ENCODE results near the gene ADCY4.

ADCY4 gene

DNA sequence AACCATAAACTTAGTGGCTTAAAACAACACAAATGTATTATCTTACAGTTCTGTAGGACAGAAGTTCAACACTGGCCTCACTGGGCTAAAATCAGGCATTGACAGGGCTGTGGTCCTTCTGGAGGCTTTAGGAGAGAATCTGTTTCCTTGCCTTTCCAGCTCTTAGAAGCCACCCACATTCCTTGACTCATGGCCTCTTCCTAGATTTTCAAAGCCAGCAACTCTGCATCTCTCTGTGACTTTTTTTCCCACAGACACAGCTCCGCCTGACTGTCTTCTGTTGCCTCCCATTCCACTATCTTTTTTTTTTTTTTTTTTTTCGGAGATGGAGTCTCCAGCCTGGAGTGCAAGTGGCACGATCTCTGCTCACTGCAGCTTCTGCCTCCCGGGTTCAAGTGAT, 21.3 kb upstream of the ADCY4 start:
- TF ChIP-seq GATA2 (IDR thresholded peaks at IDR 0.05; ENCODE audit: low read depth, low read length) (no peak), GATA3 (IDR thresholded peaks at IDR 0.05; ENCODE audit: low read depth, low read length) (no peak)

DNA sequence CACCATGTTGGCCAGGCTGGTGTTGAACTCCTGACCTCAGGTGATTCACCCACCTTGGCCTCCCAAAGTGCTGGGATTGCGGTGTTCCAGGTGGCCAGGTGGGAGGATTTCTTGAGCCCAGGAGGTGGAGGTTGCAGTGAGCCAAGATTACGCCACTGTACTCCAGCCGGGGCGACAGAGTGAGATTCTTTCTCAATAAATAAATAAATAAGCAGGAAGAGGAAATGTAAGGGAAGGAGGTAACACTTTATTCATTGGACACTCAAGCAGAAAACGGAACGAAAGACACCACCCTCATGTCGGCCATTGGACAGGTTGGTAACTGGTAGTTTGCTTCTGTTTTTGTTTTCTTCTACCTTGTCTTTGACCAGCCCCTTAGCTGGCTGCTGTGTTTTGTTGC, 20.1 kb upstream of the ADCY4 start:
- TF ChIP-seq GATA2 (IDR thresholded peaks at IDR 0.05; ENCODE audit: low read depth, low read length) (no peak), GATA3 (IDR thresholded peaks at IDR 0.05; ENCODE audit: low read depth, low read length) (no peak)

DNA sequence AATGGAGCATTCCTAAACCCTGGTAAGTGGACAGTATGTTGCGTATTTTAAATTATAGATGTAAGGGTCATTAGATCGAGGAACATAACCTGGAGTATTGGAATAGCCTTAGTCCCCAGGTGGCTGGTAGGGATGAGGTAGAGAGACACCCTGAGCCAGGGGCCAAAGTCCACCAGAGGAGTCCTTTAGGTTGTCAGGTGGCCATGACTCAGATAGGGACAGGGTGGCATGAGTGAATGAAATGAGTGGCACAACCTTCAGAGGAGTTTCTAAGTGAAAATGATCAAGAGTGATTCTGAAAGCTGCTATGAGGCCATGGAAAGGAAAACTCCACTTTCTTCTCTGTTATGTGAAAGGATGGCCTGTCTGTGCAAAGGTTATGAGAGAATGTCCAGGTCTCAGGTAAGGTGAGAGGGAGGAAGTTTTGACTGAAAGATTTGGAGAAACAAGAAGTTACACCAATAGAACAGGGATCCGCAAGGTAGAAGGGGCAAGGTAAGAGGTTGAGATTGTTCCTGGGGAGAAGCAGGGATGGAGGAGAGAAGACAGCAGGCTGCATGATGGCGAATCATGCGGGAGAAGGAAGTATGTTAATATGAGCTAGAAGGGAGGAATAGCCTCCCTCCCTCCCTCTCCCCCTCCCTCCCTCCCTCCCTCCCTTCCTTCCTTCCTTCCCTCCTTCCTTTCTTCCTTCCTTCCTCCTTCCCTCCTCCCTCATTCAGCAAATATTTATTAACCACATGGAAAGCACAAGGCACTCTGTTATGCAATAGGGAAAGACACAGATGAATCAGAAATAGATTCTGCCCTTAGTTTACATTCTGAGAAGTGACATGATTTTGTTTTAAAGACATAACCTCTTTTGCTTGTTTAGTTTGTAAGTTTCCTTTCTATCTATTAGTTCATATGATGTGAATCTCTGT, 18.9 kb upstream of the ADCY4 start:
- TF ChIP-seq GATA3 (IDR thresholded peaks at IDR 0.05; ENCODE audit: low read depth, low read length) (no peak), GATA2 (IDR thresholded peaks at IDR 0.05; ENCODE audit: low read depth, low read length) (no peak)

DNA sequence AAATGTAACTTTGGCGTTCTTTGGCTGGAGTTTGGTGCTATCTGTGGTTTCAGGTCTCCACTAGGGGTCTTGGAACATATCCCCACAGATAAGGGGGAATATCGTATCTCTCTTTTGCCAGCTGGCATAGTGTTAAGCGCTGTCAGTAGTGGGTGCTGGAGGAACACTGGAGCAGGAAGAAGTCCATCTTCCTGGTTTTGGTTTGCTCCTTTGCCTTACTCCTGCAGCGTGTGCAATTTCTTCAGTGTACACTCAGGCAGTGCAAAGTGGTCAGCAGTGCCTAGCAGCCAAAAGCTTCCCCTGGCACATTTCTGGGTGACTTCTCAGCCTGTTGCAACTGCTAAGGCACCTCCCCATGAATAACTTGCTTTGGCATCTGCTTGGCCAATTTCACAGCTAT, 16.6 kb upstream of the ADCY4 start:
- TF ChIP-seq GATA3 (IDR thresholded peaks at IDR 0.05; ENCODE audit: low read depth, low read length) (no peak), GATA2 (IDR thresholded peaks at IDR 0.05; ENCODE audit: low read depth, low read length) (no peak)

DNA sequence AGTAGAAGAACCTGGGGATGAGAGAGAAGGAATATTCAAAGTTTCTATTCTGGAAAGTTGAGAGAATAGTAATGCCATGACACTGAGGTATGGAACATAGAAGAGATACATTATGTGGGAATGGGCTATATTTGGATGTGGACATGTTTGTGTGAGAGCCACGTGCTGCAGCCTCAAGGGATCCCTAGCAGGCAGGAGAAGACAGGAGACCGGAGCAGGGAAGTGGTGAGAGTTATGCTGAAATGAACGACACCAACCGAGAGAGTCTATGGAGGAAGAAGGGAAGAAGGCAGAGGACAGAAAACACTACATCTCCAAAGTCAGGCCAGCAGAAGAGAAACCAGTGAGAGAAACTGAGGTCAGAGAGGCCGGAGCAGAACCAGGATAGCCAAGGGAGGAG, 14.9 kb upstream of the ADCY4 start:
- TF ChIP-seq GATA3 (IDR thresholded peaks at IDR 0.05; ENCODE audit: low read depth, low read length) (no peak), GATA2 (IDR thresholded peaks at IDR 0.05; ENCODE audit: low read depth, low read length) (no peak)

DNA sequence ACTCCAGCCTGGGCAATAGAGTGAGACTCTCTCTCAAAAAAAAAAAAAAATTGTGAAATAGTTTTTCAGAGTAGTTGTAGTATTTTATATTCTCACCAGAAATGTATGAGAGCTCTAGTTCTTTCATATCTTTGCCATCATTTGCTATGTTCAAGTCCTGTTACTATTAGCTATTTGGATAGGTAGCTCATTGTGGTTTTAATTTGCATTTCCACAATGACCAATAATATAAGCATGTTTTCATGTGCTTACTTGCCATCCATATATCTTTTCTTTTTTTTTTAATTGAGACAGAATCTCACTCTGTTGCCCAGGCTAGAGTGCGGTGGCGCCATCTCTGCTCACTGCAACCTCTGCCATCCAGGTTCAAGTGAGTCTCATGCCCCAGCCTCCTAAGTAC, 13.3 kb upstream of the ADCY4 start:
- TF ChIP-seq GATA3 (IDR thresholded peaks at IDR 0.05; ENCODE audit: low read depth, low read length) (no peak), GATA2 (IDR thresholded peaks at IDR 0.05; ENCODE audit: low read depth, low read length) (no peak)

DNA sequence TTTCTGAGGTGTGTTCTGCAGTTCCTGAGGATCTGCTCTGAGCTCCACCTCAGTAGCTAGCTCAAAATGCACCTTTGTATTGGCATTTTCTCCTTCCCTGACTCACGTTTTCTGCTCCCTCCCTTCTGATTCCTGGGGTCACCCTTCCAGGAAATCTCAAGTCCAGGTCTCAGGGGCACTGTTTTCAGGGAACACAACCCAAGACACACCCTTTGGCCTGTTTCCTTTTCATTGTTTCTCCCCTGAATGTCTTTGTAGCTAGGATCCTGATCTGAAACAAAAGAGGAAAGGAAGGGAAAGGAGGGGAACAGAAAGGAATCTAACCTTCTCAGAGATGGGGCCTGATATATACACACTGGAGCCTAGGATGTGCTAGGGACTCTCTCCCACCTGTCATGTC, 12.3 kb upstream of the ADCY4 start:
- TF ChIP-seq GATA2 (IDR thresholded peaks at IDR 0.05; ENCODE audit: low read depth, low read length) (no peak), GATA3 (IDR thresholded peaks at IDR 0.05; ENCODE audit: low read depth, low read length) (no peak)

DNA sequence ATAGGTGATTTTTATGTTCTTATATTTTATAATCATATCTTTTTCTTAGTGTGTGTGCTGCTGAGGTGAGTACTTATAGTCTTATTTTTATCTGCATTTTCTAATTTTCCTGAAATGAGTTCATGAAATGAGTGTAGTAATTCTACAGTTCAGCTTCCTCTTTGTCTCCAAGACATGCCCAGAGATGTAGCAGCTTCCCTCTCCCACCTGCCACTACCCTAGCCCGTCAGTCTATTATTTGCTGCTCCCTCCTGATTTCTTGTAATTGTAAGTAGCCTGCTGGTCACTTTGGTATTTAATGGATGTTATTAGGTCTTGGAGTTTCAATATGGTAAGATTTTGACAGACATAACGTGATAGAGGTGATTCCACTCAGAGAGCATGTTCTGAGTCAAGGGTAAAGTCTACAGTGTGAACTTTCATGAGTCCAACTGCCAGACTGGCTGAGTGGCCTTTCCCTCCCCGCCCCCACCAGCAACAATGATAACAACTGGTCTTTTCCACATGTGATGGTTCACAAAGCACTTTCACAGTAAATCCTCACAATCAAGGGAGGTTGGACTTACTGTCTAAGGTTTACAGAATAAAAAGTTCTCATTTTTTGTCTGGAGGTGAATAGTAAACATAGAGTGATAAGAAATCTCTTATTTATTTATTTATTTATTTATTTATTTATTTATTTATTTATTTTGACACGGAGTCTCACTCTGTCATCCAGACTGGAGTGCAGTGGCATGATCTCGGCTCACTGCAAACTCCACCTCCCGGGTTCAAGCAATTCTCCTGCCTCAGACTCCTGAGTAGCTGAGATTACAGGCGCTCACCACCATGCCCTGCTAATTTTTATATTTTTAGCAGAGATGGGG, 9.2 kb upstream of the ADCY4 start:
- TF ChIP-seq GATA2 (IDR thresholded peaks at IDR 0.05; ENCODE audit: low read depth, low read length) (no peak), GATA3 (IDR thresholded peaks at IDR 0.05; ENCODE audit: low read depth, low read length) (no peak)

DNA sequence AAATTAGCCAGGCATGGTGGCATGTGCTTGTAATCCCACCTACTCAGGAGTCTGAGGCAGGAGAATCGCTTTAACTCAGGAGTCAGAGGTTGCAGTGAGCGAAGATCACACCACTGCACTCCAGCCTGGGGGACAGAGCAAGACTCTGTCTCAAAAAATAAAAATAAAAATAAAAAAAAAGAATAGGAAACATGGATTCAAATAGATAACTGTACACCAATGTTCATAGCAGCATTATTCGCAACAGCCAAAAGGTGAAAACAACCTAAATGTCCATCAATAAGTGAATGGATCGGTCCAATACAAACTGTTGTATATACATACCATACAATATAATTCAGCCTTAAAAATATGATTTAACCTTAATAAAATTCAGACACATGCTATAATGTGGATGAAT, 8.0 kb upstream of the ADCY4 start:
- TF ChIP-seq GATA2 (IDR thresholded peaks at IDR 0.05; ENCODE audit: low read depth, low read length) = no peak
- no peak for TF ChIP-seq GATA3 (IDR thresholded peaks at IDR 0.05; ENCODE audit: low read depth, low read length)

DNA sequence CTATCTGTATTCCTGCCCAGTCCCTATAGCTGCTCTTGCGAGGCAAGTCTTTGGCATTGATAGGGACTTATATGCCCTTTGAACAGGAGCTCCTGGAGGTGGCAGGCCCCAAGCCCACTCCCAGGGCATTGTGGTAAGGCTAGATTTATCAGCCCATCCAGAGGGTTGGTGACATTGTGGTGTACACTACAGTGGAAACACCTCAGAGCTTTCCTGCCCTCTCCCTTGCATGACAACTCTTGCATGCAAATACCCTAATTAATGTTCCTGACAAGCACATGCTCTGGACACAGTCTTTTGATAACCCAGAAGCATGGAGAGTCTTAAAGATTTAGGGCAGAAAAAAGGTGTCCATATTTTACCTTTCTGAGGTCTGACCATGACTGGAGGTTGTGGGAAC, 5.7 kb upstream of the ADCY4 start:
- TF ChIP-seq GATA2 (IDR thresholded peaks at IDR 0.05; ENCODE audit: low read depth, low read length) (no peak), GATA3 (IDR thresholded peaks at IDR 0.05; ENCODE audit: low read depth, low read length) (no peak)

DNA sequence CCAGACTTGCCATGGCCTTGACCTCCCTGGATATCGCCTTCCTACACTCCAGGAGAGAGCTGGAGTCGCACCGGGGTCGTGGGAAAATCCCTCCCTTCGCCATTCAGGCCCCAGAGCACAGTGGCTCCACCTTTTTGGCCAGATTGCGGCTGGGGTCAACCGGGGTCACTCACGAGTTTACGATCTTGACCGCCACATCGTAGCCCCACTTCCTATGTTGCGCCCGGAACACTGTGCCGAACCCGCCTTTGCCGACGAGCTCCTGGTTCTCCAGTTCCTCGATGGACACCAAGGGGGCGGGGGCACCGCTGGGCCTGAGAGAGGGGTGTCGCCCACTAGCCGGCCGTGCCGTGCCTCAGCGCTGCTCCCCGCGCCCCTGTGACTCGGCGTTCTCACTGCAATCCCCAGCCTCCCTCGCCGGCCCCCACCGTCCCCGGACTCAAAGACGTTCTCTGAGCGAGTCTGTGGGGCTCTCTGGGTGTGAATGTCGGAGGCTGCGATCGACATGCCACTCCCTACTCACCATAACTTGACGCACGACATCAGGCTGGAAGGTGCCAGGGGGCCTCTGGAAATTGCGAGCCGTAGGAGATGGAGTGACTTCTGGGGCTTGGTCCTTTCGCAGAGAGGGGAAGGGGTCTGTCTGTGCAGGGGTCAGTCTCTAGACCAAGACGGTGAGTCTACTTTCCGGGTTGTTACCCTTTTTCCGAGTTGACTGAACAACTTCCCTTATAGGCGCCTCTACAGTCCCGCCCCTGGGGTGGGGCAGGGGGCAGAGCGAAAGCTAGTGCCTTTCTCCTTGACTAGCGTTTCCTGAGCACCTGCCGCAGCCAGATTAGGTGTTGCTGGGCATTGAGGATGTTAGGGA, 4.6 kb upstream of the ADCY4 start, which contains the start of gene RIPK3:
Gene RIPK3 (minus strand): TSS at position 708 of the 868 bp plus-strand sequence. CDS start 165 bp downstream, at position 543.
- TF ChIP-seq GATA2 (IDR thresholded peaks at IDR 0.05; ENCODE audit: low read depth, low read length) (no peak), GATA3 (IDR thresholded peaks at IDR 0.05; ENCODE audit: low read depth, low read length) (no peak)

DNA sequence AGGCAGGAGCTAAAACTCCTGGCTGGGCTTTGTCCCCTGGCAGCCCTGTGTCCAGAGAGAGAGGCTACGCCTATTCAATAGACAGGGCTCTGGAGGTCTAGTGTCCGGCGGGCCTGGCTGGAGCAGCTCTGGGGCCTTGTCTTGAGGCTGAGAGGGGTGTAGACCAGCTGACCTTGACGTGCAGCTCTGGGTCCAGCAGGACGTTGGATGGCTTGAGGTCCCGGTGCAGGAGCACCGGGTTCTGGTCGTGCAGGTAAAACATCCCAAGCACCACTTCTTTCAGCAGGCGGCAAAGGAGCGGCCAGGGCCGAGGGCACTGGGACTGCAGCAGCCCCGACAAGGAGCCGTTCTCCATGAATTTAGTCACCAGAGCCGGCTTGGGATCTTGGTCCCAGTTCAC, 4.0 kb upstream of the ADCY4 start:
- TF ChIP-seq GATA3 (IDR thresholded peaks at IDR 0.05; ENCODE audit: low read depth, low read length) (no peak), GATA2 (IDR thresholded peaks at IDR 0.05; ENCODE audit: low read depth, low read length) (no peak)

DNA sequence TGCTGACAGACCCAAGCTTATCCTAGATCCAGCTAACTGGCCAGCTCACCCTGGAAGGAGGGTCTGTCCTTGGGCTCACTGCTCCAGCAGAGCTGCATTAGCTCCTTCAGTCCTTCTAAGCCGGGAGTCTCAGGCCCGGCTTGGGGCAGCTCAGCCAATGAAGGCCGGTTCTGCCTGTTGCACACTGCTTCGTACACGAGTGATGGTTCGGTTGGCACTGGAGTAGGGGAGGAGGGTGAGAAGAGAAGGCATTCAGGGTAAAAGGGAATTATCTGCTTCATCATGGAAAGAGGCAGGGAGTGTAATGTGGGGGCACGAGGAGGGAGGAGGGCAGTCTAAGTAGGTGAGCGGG, 2.9 kb upstream of the ADCY4 start:
- no peak for TF ChIP-seq GATA2 (IDR thresholded peaks at IDR 0.05; ENCODE audit: low read depth, low read length)
- no peak for TF ChIP-seq GATA3 (IDR thresholded peaks at IDR 0.05; ENCODE audit: low read depth, low read length)

Measured in SH-SY5Y (cell line).